Neural cell (in vitro differentiated cells): Measurements from ENCODE around the gene RESF1. TPM values are rescaled to one million over a fixed set of nuclear protein-coding genes. Genes with fewer than 3 reads are reported as not detected.

Source experiments
- H2AFZ ChIP-seq: fragments of 200-600, 300-800 bp; sonication (generic), shearing (Covaris generic); 2 replicates; pipeline ENCODE4 v1.6.0; 2014; ENCODE audit warnings: low read depth, mild to moderate bottlenecking, antibody characterized with exemption, low read length, moderate library complexity
- H3F3A ChIP-seq: fragments of 200-600 bp; shearing (Covaris generic); 2 replicates; pipeline ENCODE4 v1.6.1; 2016; ENCODE audit warnings: mild to moderate bottlenecking, moderate library complexity, mixed read lengths, antibody characterized with exemption, low read length; ENCODE audit not compliant: insufficient read depth, poor library complexity, severe bottlenecking
- H3K27ac ChIP-seq: fragments of 200-600, 300-800 bp; sonication (generic), shearing (Covaris generic); 2 replicates; pipeline ENCODE4 v1.5.1; 2014; ENCODE audit warnings: mild to moderate bottlenecking, low read length, moderate library complexity
- H3K27me3 ChIP-seq: fragments of 300-800, 200-600 bp; sonication (generic), shearing (Covaris generic); 2 replicates; pipeline ENCODE4 v1.6.0; 2014; ENCODE audit warnings: mild to moderate bottlenecking, low read depth, low read length, moderate library complexity; ENCODE audit not compliant: insufficient read depth
- H3K36me3 ChIP-seq: fragments of 300-800, 200-600 bp; sonication (generic), shearing (Covaris generic); 2 replicates; pipeline ENCODE4 v1.5.1; 2014; ENCODE audit warnings: mild to moderate bottlenecking, antibody characterized with exemption, low read length, moderate library complexity; ENCODE audit not compliant: insufficient read depth
- H3K4me2 ChIP-seq: fragments of 300-800, 200-600 bp; sonication (generic), shearing (Covaris generic); 2 replicates; pipeline ENCODE4 v1.6.0; 2014; ENCODE audit warnings: mild to moderate bottlenecking, low read length
- H3K4me3 ChIP-seq: fragments of 300-800, 200-600 bp; sonication (generic), shearing (Covaris generic); 2 replicates; pipeline ENCODE4 v1.5.1; 2014; ENCODE audit warnings: mild to moderate bottlenecking, low read length, moderate library complexity
- H3K79me2 ChIP-seq: fragments of 200-600 bp; shearing (Covaris generic); replicated peaks from 2 replicates; pipeline ENCODE4 v1.6.0; 2014; ENCODE audit warnings: mild to moderate bottlenecking, low read length, moderate library complexity; ENCODE audit not compliant: insufficient read depth
- H3K9ac ChIP-seq: fragments of 300-800, 200-600 bp; sonication (generic), shearing (Covaris generic); 2 replicates; pipeline ENCODE4 v1.6.1; 2016; ENCODE audit warnings: mild to moderate bottlenecking, low read length, mixed read lengths
- H3K9me2 ChIP-seq: fragments of 200-600 bp; shearing (Covaris generic); 2 replicates; pipeline ENCODE4 v1.6.1; 2016; ENCODE audit warnings: mild to moderate bottlenecking, low read length, mixed read lengths; ENCODE audit not compliant: insufficient read depth
- H3K9me3 ChIP-seq: fragments of 200-600, 300-800 bp; sonication (generic), shearing (Covaris generic); 2 replicates; pipeline ENCODE4 v1.6.1; 2016; ENCODE audit warnings: mild to moderate bottlenecking, mixed run types, low read length, moderate library complexity, mixed read lengths
- H4K20me1 ChIP-seq: fragments of 200-600 bp; shearing (Covaris generic); 2 replicates; pipeline ENCODE4 v1.6.1; 2016; ENCODE audit warnings: mild to moderate bottlenecking, mixed run types; ENCODE audit not compliant: insufficient read depth
- EP300 ChIP-seq: fragments of 450-650 bp; conservative IDR thresholded peaks from 2 replicates; pipeline ENCODE4 v1.6.1; 2014; ENCODE audit warnings: antibody characterized with exemption, mild to moderate bottlenecking, moderate library complexity; ENCODE audit not compliant: poor library complexity, severe bottlenecking
- EZH2 ChIP-seq: fragments of 200-600, 300-800 bp; shearing (Covaris generic), sonication (generic); IDR thresholded peaks from 2 replicates; pipeline ENCODE4 v1.6.1; 2014; ENCODE audit warnings: antibody characterized with exemption, low read length, borderline replicate concordance, mild to moderate bottlenecking; ENCODE audit not compliant: insufficient read depth, poor library complexity, severe bottlenecking
- MXI1 ChIP-seq: fragments of 450-650 bp; conservative IDR thresholded peaks from 2 replicates; pipeline ENCODE4 v1.6.1; 2014; ENCODE audit warnings: antibody characterized with exemption, mild to moderate bottlenecking; ENCODE audit not compliant: poor library complexity, severe bottlenecking
- POLR2AphosphoS5 ChIP-seq: IDR thresholded peaks from 2 replicates; pipeline ENCODE4 v1.6.1; 2012
- RAD21 ChIP-seq: fragments of 450-650 bp; conservative IDR thresholded peaks from 2 replicates; pipeline ENCODE4 v1.6.1; 2014; ENCODE audit warnings: antibody characterized with exemption, mild to moderate bottlenecking, moderate library complexity
- SMC3 ChIP-seq: fragments of 450-650 bp; conservative IDR thresholded peaks from 2 replicates; pipeline ENCODE4 v1.6.1; 2014; ENCODE audit warnings: antibody characterized with exemption, mild to moderate bottlenecking, moderate library complexity; ENCODE audit not compliant: poor library complexity
- TAF1 ChIP-seq: IDR thresholded peaks from 2 replicates; pipeline ENCODE4 v1.6.1; 2012; ENCODE audit warnings: low read depth
- polyA plus RNA-seq: library from polyadenylated mRNA; depleted of rRNA; stranded (reverse); fragments of >200 nt; gene quantifications from 2 replicates; pipeline ENCODE4 v1.2.3, GENCODE V29; 2014
- TF ChIP-seq, protein P1 (sequence below): fragments of 450-650 bp; IDR thresholded peaks from 2 replicates; pipeline ENCODE4 v1.5.1; 2014; ENCODE audit warnings: antibody characterized with exemption, mild to moderate bottlenecking, moderate library complexity; ENCODE audit not compliant: poor library complexity, severe bottlenecking
- TF ChIP-seq, protein P2 (sequence below): IDR thresholded peaks from 2 replicates; pipeline ENCODE4 v1.6.1; 2012; ENCODE audit warnings: borderline replicate concordance

The RESF1 gene
- polyA plus RNA-seq, 1 donor from 2014 or later: 37.0 TPM

DNA sequence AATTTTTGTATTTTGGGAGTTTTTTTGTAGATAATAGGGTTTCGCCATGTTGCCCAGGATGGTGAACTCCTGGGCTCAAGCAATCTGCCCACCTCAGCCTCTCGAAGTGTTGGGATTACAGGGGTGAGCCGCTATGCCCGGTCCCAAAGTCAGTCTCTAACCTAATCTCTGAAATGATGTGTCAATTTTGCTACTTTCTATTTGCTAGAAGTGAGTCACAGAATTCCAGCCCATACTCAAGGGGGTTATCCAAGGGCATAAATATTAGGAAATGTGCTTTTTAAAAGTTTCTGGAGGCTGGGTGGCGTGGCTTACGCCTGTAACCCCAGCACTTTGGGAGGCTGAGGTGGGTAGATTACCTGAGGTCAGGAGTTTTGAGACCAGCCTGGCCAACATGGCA is 40.5 kb downstream of the RESF1 start:
- Histone ChIP-seq H3K4me3 (no peak overlapping the region), H3K27ac (no peak overlapping the region), H2AFZ (no peak overlapping the region), H3K79me2 (no peaks in the 10 kb centered on the region), H3K36me3 (peaks cover 11% of the 10 kb centered on the region), H3K4me2 (no peak overlapping the region), H3K27me3 (no peaks in the 10 kb centered on the region), H3K9me3 (peaks cover 4% of the 10 kb centered on the region), H3F3A (no peaks in the 10 kb centered on the region), H3K9me2 (no peaks in the 10 kb centered on the region), H3K9ac (no peak overlapping the region), H4K20me1 (no peaks in the 10 kb centered on the region)
- TF ChIP-seq SMC3 (no peak), EZH2 (no peak), MXI1 (no peak), POLR2AphosphoS5 (no peak), RAD21 (no peak), EP300 (no peak), TAF1 (no peak)
- TF ChIP-seq, protein P1, sequence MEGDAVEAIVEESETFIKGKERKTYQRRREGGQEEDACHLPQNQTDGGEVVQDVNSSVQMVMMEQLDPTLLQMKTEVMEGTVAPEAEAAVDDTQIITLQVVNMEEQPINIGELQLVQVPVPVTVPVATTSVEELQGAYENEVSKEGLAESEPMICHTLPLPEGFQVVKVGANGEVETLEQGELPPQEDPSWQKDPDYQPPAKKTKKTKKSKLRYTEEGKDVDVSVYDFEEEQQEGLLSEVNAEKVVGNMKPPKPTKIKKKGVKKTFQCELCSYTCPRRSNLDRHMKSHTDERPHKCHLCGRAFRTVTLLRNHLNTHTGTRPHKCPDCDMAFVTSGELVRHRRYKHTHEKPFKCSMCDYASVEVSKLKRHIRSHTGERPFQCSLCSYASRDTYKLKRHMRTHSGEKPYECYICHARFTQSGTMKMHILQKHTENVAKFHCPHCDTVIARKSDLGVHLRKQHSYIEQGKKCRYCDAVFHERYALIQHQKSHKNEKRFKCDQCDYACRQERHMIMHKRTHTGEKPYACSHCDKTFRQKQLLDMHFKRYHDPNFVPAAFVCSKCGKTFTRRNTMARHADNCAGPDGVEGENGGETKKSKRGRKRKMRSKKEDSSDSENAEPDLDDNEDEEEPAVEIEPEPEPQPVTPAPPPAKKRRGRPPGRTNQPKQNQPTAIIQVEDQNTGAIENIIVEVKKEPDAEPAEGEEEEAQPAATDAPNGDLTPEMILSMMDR: no peak
- TF ChIP-seq, protein P2, sequence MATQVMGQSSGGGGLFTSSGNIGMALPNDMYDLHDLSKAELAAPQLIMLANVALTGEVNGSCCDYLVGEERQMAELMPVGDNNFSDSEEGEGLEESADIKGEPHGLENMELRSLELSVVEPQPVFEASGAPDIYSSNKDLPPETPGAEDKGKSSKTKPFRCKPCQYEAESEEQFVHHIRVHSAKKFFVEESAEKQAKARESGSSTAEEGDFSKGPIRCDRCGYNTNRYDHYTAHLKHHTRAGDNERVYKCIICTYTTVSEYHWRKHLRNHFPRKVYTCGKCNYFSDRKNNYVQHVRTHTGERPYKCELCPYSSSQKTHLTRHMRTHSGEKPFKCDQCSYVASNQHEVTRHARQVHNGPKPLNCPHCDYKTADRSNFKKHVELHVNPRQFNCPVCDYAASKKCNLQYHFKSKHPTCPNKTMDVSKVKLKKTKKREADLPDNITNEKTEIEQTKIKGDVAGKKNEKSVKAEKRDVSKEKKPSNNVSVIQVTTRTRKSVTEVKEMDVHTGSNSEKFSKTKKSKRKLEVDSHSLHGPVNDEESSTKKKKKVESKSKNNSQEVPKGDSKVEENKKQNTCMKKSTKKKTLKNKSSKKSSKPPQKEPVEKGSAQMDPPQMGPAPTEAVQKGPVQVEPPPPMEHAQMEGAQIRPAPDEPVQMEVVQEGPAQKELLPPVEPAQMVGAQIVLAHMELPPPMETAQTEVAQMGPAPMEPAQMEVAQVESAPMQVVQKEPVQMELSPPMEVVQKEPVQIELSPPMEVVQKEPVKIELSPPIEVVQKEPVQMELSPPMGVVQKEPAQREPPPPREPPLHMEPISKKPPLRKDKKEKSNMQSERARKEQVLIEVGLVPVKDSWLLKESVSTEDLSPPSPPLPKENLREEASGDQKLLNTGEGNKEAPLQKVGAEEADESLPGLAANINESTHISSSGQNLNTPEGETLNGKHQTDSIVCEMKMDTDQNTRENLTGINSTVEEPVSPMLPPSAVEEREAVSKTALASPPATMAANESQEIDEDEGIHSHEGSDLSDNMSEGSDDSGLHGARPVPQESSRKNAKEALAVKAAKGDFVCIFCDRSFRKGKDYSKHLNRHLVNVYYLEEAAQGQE: no peak

DNA sequence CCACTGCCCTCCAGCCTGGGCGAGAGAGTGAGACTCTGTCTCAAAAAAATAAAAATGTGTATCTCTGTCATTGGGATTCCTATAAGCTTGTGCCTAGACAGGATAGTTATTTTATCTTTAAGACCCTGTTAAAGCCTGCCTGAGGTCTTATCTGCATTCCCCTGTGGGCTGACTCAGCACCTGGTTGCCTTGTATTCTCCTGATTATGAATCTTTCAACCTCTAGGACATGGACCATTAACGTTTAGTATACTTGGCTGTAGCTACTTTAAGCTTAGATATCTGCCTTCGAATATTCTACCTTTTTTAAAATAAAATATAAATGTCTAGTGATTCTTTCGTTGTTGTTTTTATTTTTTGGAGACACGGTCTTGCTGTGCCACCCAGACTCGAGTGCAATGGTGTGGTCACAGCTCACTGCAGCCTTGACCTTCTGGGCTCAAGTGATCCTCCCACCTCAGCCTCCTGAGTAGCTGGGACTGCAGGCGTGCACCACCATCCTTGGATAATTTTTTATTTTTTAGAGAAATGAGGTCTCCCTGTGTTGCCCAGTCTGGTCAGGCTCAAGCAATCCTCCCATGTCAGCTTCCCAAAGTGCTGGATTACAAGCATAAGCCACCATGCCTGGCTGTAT is 41.3 kb downstream of the RESF1 start:
- Histone ChIP-seq H3K27me3 (no peaks in the 10 kb centered on the region), H4K20me1 (no peaks in the 10 kb centered on the region), H3K27ac (no peak overlapping the region), H3K79me2 (no peaks in the 10 kb centered on the region), H3K36me3 (peaks cover 11% of the 10 kb centered on the region), H3K4me3 (no peak overlapping the region), H3K9ac (no peak overlapping the region), H3K9me2 (no peaks in the 10 kb centered on the region), H3K4me2 (no peak overlapping the region), H3F3A (no peaks in the 10 kb centered on the region), H2AFZ (no peak overlapping the region), H3K9me3 (no peaks in the 10 kb centered on the region)
- TF ChIP-seq, protein P2: no peak
- TF ChIP-seq EP300: no peak
- TF ChIP-seq, protein P1: no peak
